Measurements from ENCODE around the gene DENND6B.
"Not testable (repeated sequence)": the region's sequence is repeated elsewhere in the genome, so short reads cannot be mapped to it uniquely, and the experiment has no call there.

Gene DENND6B

GRCh38 chr22:50338860-50339462 lies 12.1 kb upstream of the DENND6B start:
- peak; percentile 46 for DNase-seq (ENCODE audit: low read depth)
- no peak overlapping the region for H3K4me3 ChIP-seq (ENCODE audit: low read length)
- no peak for TF ChIP-seq CTCF (conservative IDR thresholded peaks at IDR 0.05; ENCODE audit: low read length)

GRCh38 chr22:50338042-50338573 lies 11.3 kb upstream of the DENND6B start:
- no peak for TF ChIP-seq CTCF (conservative IDR thresholded peaks at IDR 0.05; ENCODE audit: low read length)
- no peak for DNase-seq (ENCODE audit: low read depth)
- no peak overlapping the region for H3K4me3 ChIP-seq (ENCODE audit: low read length)

GRCh38 chr22:50337262-50338041 lies 10.6 kb upstream of the DENND6B start:
- DNase-seq (ENCODE audit: low read depth) = no peak
- TF ChIP-seq CTCF (conservative IDR thresholded peaks at IDR 0.05; ENCODE audit: low read length) = no peak
- H3K4me3 ChIP-seq (ENCODE audit: low read length) = no peak overlapping the region

GRCh38 chr22:50334433-50334832 lies 7.6 kb upstream of the DENND6B start:
- not testable (repeated sequence) for DNase-seq (ENCODE audit: low read depth); H3K4me3 ChIP-seq (ENCODE audit: low read length)

GRCh38 chr22:50329236-50329635 lies 2.4 kb upstream of the DENND6B start:
- no peak overlapping the region for H3K4me3 ChIP-seq (ENCODE audit: low read length)
- TF ChIP-seq CTCF (conservative IDR thresholded peaks at IDR 0.05; ENCODE audit: low read length) = no peak
- DNase-seq (ENCODE audit: low read depth) = peak; percentile 52

GRCh38 chr22:50327711-50328019 lies 853 bp upstream of the DENND6B start:
- DNase-seq (ENCODE audit: low read depth) = no peak
- H3K4me3 ChIP-seq (ENCODE audit: low read length) = peak overlapping the region; percentile 68
- no peak for TF ChIP-seq CTCF (conservative IDR thresholded peaks at IDR 0.05; ENCODE audit: low read length)

GRCh38 chr22:50326225-50326955 lies 422 bp downstream of the DENND6B start:
- peak overlapping the region; percentile 68 for H3K4me3 ChIP-seq (ENCODE audit: low read length)
- no peak for DNase-seq (ENCODE audit: low read depth)
- no peak for TF ChIP-seq CTCF (conservative IDR thresholded peaks at IDR 0.05; ENCODE audit: low read length)

All from AG10803 (cell line).